Lung (tissue), 12 donors: ENCODE results near the gene EHMT2. TPM values are rescaled to one million over a fixed set of nuclear protein-coding genes. Genes with fewer than 3 reads are reported as not detected.
"Not testable (repeated sequence)": the region's sequence is repeated elsewhere in the genome, so short reads cannot be mapped to it uniquely, and the experiment has no call there.

Source experiments
- ATAC-seq: fragments of 200-7000 bp; cut with Tn5 transposase; one replicate; pipeline ENCODE4 v1.9.1; 2020; ENCODE audit warnings: moderate number of reproducible peaks; ENCODE audit not compliant: insufficient read depth, low FRiP score
- DNase-seq, 3 donors: peaks; one replicate each; pipeline ENCODE4 v3.0.0-alpha.2; 2013 to 2017
- H3K27ac ChIP-seq, 2 donors: one replicate each; pipeline ENCODE4 v1.5.1; 2013; ENCODE audit warnings: mild to moderate bottlenecking in 2 of 2, moderate library complexity in 2 of 2, control low read depth in 1 of 2, inconsistent platforms in 1 of 2, low read depth in 1 of 2, low read length in 1 of 2
- H3K27me3 ChIP-seq, 3 donors: one replicate each; pipeline ENCODE4 v1.5.1; 2013; ENCODE audit warnings: low read length in 2 of 3; ENCODE audit not compliant: control insufficient read depth in 3 of 3, insufficient read depth in 3 of 3
- H3K36me3 ChIP-seq, 4 donors: one replicate each; pipeline ENCODE4 v1.5.1; 2013; ENCODE audit warnings: low read length in 4 of 4, mild to moderate bottlenecking in 1 of 4, moderate library complexity in 1 of 4; ENCODE audit not compliant: control insufficient read depth in 4 of 4, insufficient read depth in 4 of 4
- H3K4me1 ChIP-seq, 5 donors: one replicate each; pipeline ENCODE4 v1.5.1; 2013; ENCODE audit warnings: low read length in 5 of 5, mild to moderate bottlenecking in 2 of 5, moderate library complexity in 1 of 5; ENCODE audit not compliant: control insufficient read depth in 5 of 5, insufficient read depth in 5 of 5
- H3K4me3 ChIP-seq: one replicate; pipeline ENCODE4 v1.5.1; 2013; ENCODE audit warnings: mild to moderate bottlenecking, control low read depth, moderate library complexity
- H3K9ac ChIP-seq, 2 donors: one replicate each; pipeline ENCODE4 v1.5.1; 2013; ENCODE audit warnings: low read length in 2 of 2, control low read depth in 1 of 2; ENCODE audit not compliant: insufficient read depth in 1 of 2
- H3K9me3 ChIP-seq, 4 donors: one replicate each; pipeline ENCODE4 v1.5.1; 2013; ENCODE audit warnings: low read length in 3 of 4, mild to moderate bottlenecking in 1 of 4, moderate library complexity in 1 of 4; ENCODE audit not compliant: control insufficient read depth in 4 of 4, insufficient read depth in 3 of 4
- CTCF ChIP-seq: IDR thresholded peaks from 2 replicates; pipeline ENCODE4 v1.5.1; 2012; ENCODE audit warnings: mild to moderate bottlenecking; ENCODE audit errors: control extremely low read depth, extremely low read depth
- WGBS, 2 donors: extraction: QIAGEN DNeasy Blood & Tissue Kit; methylation state at CpG; one replicate each; pipeline ENCODE4 v1.1.7; 2013; 5-methylcytosine and 5-hydroxymethylcytosine counted together
- polyA plus RNA-seq, 2 donors: library from polyadenylated mRNA; stranded (reverse); fragments of 200-250 nt; gene quantifications; one replicate each; pipeline ENCODE4 v1.2.1, GENCODE V29; 2013
- total RNA-seq, 2 donors: library from RNA; depleted of rRNA in 1 of 2; stranded (reverse); fragments of >200 nt in 1 of 2; gene quantifications; one replicate each; pipeline ENCODE4 v1.2.1, GENCODE V29; 2014 to 2021
- donor health status: control.
- donor health status: control.
- donor health status: Bipolar disorder and iron deficiency.
- donor health status: healthy.
- donor health status: DM: yes; HTN: yes; CAD: no.

EHMT2 gene
- total and polyA plus RNA-seq, 4 donors: 21.2 to 43.4 (median 34.8) TPM

GRCh38 chr6:31860349-31860748, 37.1 kb downstream of the EHMT2 start:
- no peak overlapping the region for H3K27ac ChIP-seq
- ATAC-seq (no peak), DNase-seq (no peak)
- H3K9me3 ChIP-seq: no peaks in the 10 kb centered on the region
- TF ChIP-seq CTCF: no peak
- peaks cover 0 to 17% (median 5%) of the 10 kb centered on the region in 5 donors for H3K4me1 ChIP-seq
- WGBS, 2 donors: 96 to 98% methylated on average over 13 of the region's 13 CpGs
- H3K27me3 ChIP-seq: no peaks in the 10 kb centered on the region
- no peak overlapping the region for H3K4me3 ChIP-seq
- no peak overlapping the region for H3K9ac ChIP-seq
- peaks cover 6 to 31% (median 11%) of the 10 kb centered on the region in 4 donors for H3K36me3 ChIP-seq

- H3K9ac ChIP-seq: no peak overlapping the region
- H3K36me3 ChIP-seq: peaks cover 6 to 31% (median 11%) of the 10 kb centered on the region in 4 donors
- no peak overlapping the region for H3K27ac ChIP-seq
- no peak for DNase-seq
- TF ChIP-seq CTCF: no peak
- H3K27me3 ChIP-seq: no peaks in the 10 kb centered on the region
- ATAC-seq: no peak
- 91 to 94% methylated on average over 11 of the region's 11 CpGs for WGBS, 2 donors
- peaks cover 0 to 17% (median 5%) of the 10 kb centered on the region in 5 donors for H3K4me1 ChIP-seq
- H3K4me3 ChIP-seq: no peak overlapping the region
- H3K9me3 ChIP-seq: no peaks in the 10 kb centered on the region
Measured at GRCh38 chr6:31859923-31860322, 37.6 kb downstream of the EHMT2 start.

- TF ChIP-seq CTCF: no peak
- H3K9me3 ChIP-seq: no peaks in the 10 kb centered on the region
- no peaks in the 10 kb centered on the region for H3K27me3 ChIP-seq
- H3K9ac ChIP-seq: no peak overlapping the region
- ATAC-seq: no peak
- peaks cover 0 to 14% (median 5%) of the 10 kb centered on the region in 5 donors for H3K4me1 ChIP-seq
- no peak overlapping the region for H3K27ac ChIP-seq
- DNase-seq: no peak
- peaks cover 6 to 31% (median 11%) of the 10 kb centered on the region in 4 donors for H3K36me3 ChIP-seq
- 90 to 95% methylated on average over 8 of the region's 8 CpGs for WGBS, 2 donors
- H3K4me3 ChIP-seq: no peak overlapping the region
Measured at GRCh38 chr6:31858707-31859106, 38.8 kb downstream of the EHMT2 start.

DNA sequence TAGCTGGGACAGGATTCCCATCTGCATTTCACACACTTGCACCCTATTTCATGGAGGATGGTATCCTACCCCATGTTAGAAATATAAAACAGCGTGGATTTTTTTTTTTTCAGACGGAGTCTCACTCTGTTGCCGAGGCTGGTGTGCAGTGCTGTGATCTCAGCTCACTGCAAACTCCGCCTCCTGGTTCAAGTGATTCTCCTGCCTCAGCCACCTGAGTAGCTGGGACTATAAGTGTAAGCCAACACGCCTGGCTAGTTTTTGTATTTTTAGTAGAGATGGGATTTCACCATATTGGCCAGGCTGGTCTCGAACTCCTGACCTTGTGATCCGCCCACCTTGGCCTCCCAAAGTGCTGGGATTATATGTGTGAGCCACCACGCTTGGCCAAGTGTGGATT, 39.7 kb downstream of the EHMT2 start:
- H3K9me3 ChIP-seq, DNase-seq, H3K27ac ChIP-seq, H3K4me1 ChIP-seq, H3K27me3 ChIP-seq, ATAC-seq, H3K4me3 ChIP-seq, H3K9ac ChIP-seq: not testable (repeated sequence)
- 88 to 95% methylated on average over 8 of the region's 8 CpGs for WGBS, 2 donors
- H3K36me3 ChIP-seq: peaks cover 6 to 31% (median 11%) of the 10 kb centered on the region in 4 donors

DNA sequence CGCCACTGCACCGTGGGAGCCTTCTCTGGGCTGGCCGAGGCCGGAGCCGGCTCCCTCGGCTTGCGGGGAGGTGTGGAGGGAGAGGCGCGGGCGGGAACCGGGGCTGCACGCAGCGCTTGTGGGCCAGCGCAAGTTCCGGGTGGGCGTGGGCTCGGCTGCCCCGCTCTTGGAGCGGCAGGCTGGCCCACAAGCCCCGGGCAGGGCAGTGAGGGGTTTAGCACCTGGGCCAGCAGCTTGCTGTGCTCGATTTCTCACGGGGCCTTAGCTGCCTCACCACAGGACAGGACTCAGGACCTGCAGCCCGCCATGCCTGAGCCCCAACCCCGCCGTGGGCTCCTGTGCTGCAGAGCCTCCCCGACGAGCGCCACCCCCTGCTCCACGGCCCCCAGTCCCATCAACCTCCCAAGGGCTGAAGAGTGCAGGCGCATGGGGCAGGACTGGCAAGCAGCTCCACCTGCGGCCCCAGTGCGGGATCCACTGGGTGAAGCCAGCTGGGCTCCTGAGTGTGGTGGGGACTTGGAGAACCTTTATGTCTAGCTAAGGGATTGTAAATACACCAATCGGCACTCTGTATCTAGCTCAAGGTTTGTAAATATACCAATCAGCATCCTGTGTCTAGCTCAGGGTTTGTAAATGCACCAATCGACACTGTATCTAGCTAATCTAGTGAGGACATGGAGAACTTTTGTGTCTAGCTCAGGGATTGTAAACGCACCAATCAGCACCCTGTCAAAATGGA, 45.3 kb downstream of the EHMT2 start:
- not testable (repeated sequence) for H3K4me3 ChIP-seq, ATAC-seq, DNase-seq, H3K27ac ChIP-seq, H3K4me1 ChIP-seq, H3K27me3 ChIP-seq, H3K9me3 ChIP-seq, H3K9ac ChIP-seq, H3K36me3 ChIP-seq
- 91% methylated on average over 35 of the region's 35 CpGs for WGBS, 2 donors
